Right ventricle myocardium superior (tissue), 1 donor: Measurements from ENCODE around the gene OR2T1. TPM values are rescaled to one million over a fixed set of nuclear protein-coding genes. Genes with fewer than 3 reads are reported as not detected.
"Not testable (repeated sequence)": the region's sequence is repeated elsewhere in the genome, so short reads cannot be mapped to it uniquely, and the experiment has no call there.

Experiments used
- ATAC-seq: fragments of 200-7000 bp; cut with Tn5 transposase; one replicate; pipeline ENCODE4 v1.9.1; 2020; ENCODE audit warnings: mild to moderate bottlenecking; ENCODE audit not compliant: poor library complexity
- DNase-seq: peaks from one replicate; pipeline ENCODE4 v3.0.0-alpha.2; 2020
- intact Hi-C: fragments of 100-400 bp; cut with DNase I; formaldehyde crosslinking; loops from one replicate; pipeline ENCODE4 v1.11.2; 2022
- total RNA-seq: library from RNA; stranded (reverse); fragmentation: NEBNext Ultra II Directional; extraction: Animal tissue kit (Norgen Biotek cat#: 25700); gene quantifications from one replicate; pipeline ENCODE4 v1.2.1, GENCODE V29; 2021
- donor health status: DM: no; HTN: yes; CAD: no; lungs with severe emphysema.

OR2T1 gene
- total RNA-seq, 1 donor from 2014 or later, result not detected

GRCh38 chr1:248432201-248432600, 29.4 kb downstream of the OR2T1 start:
- ATAC-seq, intact Hi-C loops, DNase-seq: not testable (repeated sequence)

- DNase-seq, intact Hi-C loops, ATAC-seq: not testable (repeated sequence)
Observed at GRCh38 chr1:248433811-248434415, 31.1 kb downstream of the OR2T1 start.

- ATAC-seq, intact Hi-C loops, DNase-seq: not testable (repeated sequence)
Observed at GRCh38 chr1:248434913-248435312, 32.1 kb downstream of the OR2T1 start.

GRCh38 chr1:248436303-248436702, 33.5 kb downstream of the OR2T1 start:
- DNase-seq, ATAC-seq, intact Hi-C loops: not testable (repeated sequence)

GRCh38 chr1:248438668-248439067, 35.8 kb downstream of the OR2T1 start:
- ATAC-seq, DNase-seq, intact Hi-C loops: not testable (repeated sequence)

- DNase-seq, ATAC-seq, intact Hi-C loops: not testable (repeated sequence)
Observed at GRCh38 chr1:248439283-248439682, 36.4 kb downstream of the OR2T1 start.

- not testable (repeated sequence) for DNase-seq, ATAC-seq
- intact Hi-C loops, result loop anchor here (10.0 kb wide), 1 partner anchor 202 kb away; the partner anchor contains the start of gene OR2T35
Observed at GRCh38 chr1:248442500-248443277, 39.8 kb downstream of the OR2T1 start.

GRCh38 chr1:248444603-248445002, 41.8 kb downstream of the OR2T1 start:
- not testable (repeated sequence) for DNase-seq, ATAC-seq
- intact Hi-C loops, result loop anchor here (10.0 kb wide), 1 partner anchor 200 kb away; the partner anchor contains the start of gene OR2T35

- not testable (repeated sequence) for ATAC-seq, DNase-seq
- intact Hi-C loops, result loop anchor here (10.0 kb wide), 1 partner anchor 199 kb away; the partner anchor contains the start of gene OR2T35
Observed at GRCh38 chr1:248445399-248445798, 42.6 kb downstream of the OR2T1 start, which contains the start of gene OR2T2. Gene OR2T2, plus strand, starts transcription at chr1:248445637. Its CDS starts 7,161 bp downstream, at chr1:248452798.

- intact Hi-C loops, result loop anchor here (10.0 kb wide), 1 partner anchor 196 kb away; the partner anchor contains the start of gene OR2T35
- not testable (repeated sequence) for ATAC-seq, DNase-seq
Observed at GRCh38 chr1:248448409-248449074, 45.7 kb downstream of the OR2T1 start.

GRCh38 chr1:248449821-248450465, 47.1 kb downstream of the OR2T1 start:
- intact Hi-C loops, result loop anchor here (10.0 kb wide), 1 partner anchor 195 kb away; the partner anchor contains the start of gene OR2T35
- not testable (repeated sequence) for DNase-seq, ATAC-seq

- ATAC-seq, intact Hi-C loops, DNase-seq: not testable (repeated sequence)
Observed at GRCh38 chr1:248450466-248451145, 47.8 kb downstream of the OR2T1 start.

- DNase-seq, ATAC-seq, intact Hi-C loops: not testable (repeated sequence)
Observed at GRCh38 chr1:248453619-248454018, 50.8 kb downstream of the OR2T1 start.

GRCh38 chr1:248455045-248455444, 52.2 kb downstream of the OR2T1 start:
- intact Hi-C loops, ATAC-seq, DNase-seq: not testable (repeated sequence)

- DNase-seq, intact Hi-C loops, ATAC-seq: not testable (repeated sequence)
Observed at GRCh38 chr1:248456635-248457034, 53.8 kb downstream of the OR2T1 start.
